OCI-LY1 (cell line): ENCODE measurements around the gene OCRL.

Source experiments
- H2AFZ ChIP-seq: fragments of 200-600 bp; sonication (generic), shearing (Covaris generic); 2 replicates; pipeline ENCODE4 v1.6.0; 2014; ENCODE audit warnings: antibody characterized with exemption, mild to moderate bottlenecking, low read length
- H3F3A ChIP-seq: fragments of 200-600 bp; sonication (generic), shearing (Covaris generic); 2 replicates; pipeline ENCODE4 v1.6.0; 2014; ENCODE audit warnings: mild to moderate bottlenecking, antibody characterized with exemption, low read length, moderate library complexity; ENCODE audit not compliant: insufficient read depth
- H3K27ac ChIP-seq: fragments of 200-600 bp; sonication (generic); 2 replicates; pipeline ENCODE4 v1.5.1; 2014; ENCODE audit warnings: low read length, mixed run types, mild to moderate bottlenecking, low read depth; ENCODE audit not compliant: poor library complexity, severe bottlenecking
- H3K27me3 ChIP-seq: fragments of 200-600 bp; sonication (generic); 2 replicates; pipeline ENCODE4 v1.6.0; 2014; ENCODE audit warnings: antibody characterized with exemption, mild to moderate bottlenecking, low read length, moderate library complexity; ENCODE audit not compliant: insufficient read depth
- H3K36me3 ChIP-seq: fragments of 200-600 bp; sonication (generic); 2 replicates; pipeline ENCODE4 v1.6.1; 2014; ENCODE audit warnings: mild to moderate bottlenecking, antibody characterized with exemption, low read length, moderate library complexity, mixed read lengths; ENCODE audit not compliant: insufficient read depth
- H3K4me1 ChIP-seq: fragments of 200-600 bp; sonication (generic); 2 replicates; pipeline ENCODE4 v1.5.1; 2014; ENCODE audit warnings: mild to moderate bottlenecking, low read length, moderate library complexity; ENCODE audit not compliant: insufficient read depth, severe bottlenecking
- H3K4me2 ChIP-seq: fragments of 200-600 bp; sonication (generic), shearing (Covaris generic); 2 replicates; pipeline ENCODE4 v1.6.1; 2014; ENCODE audit warnings: low read length
- H3K4me3 ChIP-seq: fragments of 200-600 bp; sonication (generic); 2 replicates; pipeline ENCODE4 v1.5.1; 2014; ENCODE audit warnings: low read length, low read depth, mild to moderate bottlenecking, mixed read lengths; ENCODE audit not compliant: poor library complexity, severe bottlenecking
- H3K79me2 ChIP-seq: fragments of 200-600 bp; shearing (Covaris generic); 2 replicates; pipeline ENCODE4 v1.6.1; 2016; ENCODE audit warnings: mixed run types, low read length, mixed read lengths; ENCODE audit not compliant: insufficient read depth
- H3K9ac ChIP-seq: fragments of 200-600 bp; sonication (generic), shearing (Covaris generic); 2 replicates; pipeline ENCODE4 v1.6.1; 2014; ENCODE audit warnings: mild to moderate bottlenecking, low read length, mixed read lengths
- H3K9me2 ChIP-seq: fragments of 200-600 bp; sonication (generic), shearing (Covaris generic); 2 replicates; pipeline ENCODE4 v1.6.1; 2014; ENCODE audit warnings: low read depth, mild to moderate bottlenecking, low read length, mixed read lengths
- H3K9me3 ChIP-seq: fragments of 200-600 bp; shearing (Covaris generic); 2 replicates; pipeline ENCODE4 v1.6.1; 2014; ENCODE audit warnings: low read length, mixed read lengths
- H4K20me1 ChIP-seq: fragments of 200-600 bp; sonication (generic), shearing (Covaris generic); 2 replicates; pipeline ENCODE4 v1.6.0; 2016; ENCODE audit warnings: mild to moderate bottlenecking, low read length; ENCODE audit not compliant: insufficient read depth
- EZH2 ChIP-seq: fragments of 200-600 bp; sonication (generic), shearing (Covaris generic); IDR thresholded peaks from 2 replicates; pipeline ENCODE4 v1.8.0; 2017; ENCODE audit warnings: borderline replicate concordance, mixed run types, mild to moderate bottlenecking, antibody characterized with exemption, low read length, moderate library complexity, mixed read lengths
- TF ChIP-seq, protein P1 (sequence below): fragments of 200-600 bp; sonication (generic), shearing (Covaris generic); IDR thresholded peaks from 2 replicates; pipeline ENCODE4 v1.5.1; 2017; ENCODE audit warnings: mild to moderate bottlenecking, antibody characterized with exemption, low read length, moderate library complexity, mixed read lengths

Gene OCRL

DNA sequence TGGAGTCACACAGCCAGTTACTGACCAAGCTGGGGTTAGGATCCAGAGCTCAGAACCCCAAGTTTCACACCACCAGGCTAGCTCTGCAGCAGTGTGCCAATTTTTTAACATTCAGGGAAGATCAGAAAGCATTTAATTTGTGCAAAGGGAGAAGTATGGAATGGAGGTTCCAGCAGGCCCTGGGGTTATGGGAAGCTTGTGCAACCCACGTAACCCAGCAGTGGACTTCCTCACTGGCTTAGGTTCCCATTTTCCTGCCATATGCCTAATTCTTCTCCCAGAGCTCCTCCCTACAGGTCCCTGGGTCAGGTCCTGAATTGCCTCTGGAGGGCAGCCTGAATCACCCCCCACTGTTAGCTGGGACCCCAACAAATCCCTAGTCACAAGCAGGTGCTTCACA is 100.7 kb downstream of the OCRL start:
- Histone ChIP-seq H3K4me2 (no peak overlapping the region), H3K9me3 (no peaks in the 10 kb centered on the region), H3K4me1 (no peaks in the 10 kb centered on the region), H4K20me1 (no peaks in the 10 kb centered on the region), H3K36me3 (no peaks in the 10 kb centered on the region), H3K9ac (no peak overlapping the region), H3K9me2 (no peaks in the 10 kb centered on the region), H3K27ac (no peak overlapping the region), H3F3A (no peaks in the 10 kb centered on the region), H3K79me2 (no peaks in the 10 kb centered on the region), H3K4me3 (no peak overlapping the region), H3K27me3 (no peaks in the 10 kb centered on the region), H2AFZ (no peak overlapping the region)
- TF ChIP-seq, protein P1, sequence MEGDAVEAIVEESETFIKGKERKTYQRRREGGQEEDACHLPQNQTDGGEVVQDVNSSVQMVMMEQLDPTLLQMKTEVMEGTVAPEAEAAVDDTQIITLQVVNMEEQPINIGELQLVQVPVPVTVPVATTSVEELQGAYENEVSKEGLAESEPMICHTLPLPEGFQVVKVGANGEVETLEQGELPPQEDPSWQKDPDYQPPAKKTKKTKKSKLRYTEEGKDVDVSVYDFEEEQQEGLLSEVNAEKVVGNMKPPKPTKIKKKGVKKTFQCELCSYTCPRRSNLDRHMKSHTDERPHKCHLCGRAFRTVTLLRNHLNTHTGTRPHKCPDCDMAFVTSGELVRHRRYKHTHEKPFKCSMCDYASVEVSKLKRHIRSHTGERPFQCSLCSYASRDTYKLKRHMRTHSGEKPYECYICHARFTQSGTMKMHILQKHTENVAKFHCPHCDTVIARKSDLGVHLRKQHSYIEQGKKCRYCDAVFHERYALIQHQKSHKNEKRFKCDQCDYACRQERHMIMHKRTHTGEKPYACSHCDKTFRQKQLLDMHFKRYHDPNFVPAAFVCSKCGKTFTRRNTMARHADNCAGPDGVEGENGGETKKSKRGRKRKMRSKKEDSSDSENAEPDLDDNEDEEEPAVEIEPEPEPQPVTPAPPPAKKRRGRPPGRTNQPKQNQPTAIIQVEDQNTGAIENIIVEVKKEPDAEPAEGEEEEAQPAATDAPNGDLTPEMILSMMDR: no peak
- no peak for TF ChIP-seq EZH2

DNA sequence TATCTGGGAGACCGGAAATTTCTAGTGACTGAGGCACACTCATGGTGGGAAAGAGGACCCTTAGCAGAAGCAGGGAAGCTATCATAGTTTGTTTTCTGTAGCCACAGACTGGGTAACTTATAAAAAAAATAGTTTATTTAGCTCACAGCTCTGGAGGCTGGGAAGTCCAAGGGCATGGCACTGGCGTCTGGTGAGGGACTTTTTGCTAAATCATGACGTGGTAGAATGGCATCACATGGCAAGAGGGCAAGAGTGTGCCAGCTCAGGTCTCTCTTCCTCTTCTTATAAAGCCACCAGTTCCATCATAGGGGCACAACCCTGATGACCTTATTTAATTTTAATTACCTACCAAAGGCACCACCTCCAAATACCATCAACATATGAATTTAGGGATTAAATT is 101.4 kb downstream of the OCRL start:
- H3K27me3 ChIP-seq: no peaks in the 10 kb centered on the region

GRCh38 chrX:129641941-129642340 is 101.9 kb downstream of the OCRL start:
- no peaks in the 10 kb centered on the region for H3K9me2 ChIP-seq
- H3K9me3 ChIP-seq: no peaks in the 10 kb centered on the region
- H3K4me2 ChIP-seq: no peak overlapping the region
- no peaks in the 10 kb centered on the region for H3K36me3 ChIP-seq
- H3K4me1 ChIP-seq: no peaks in the 10 kb centered on the region
- no peak overlapping the region for H3K27ac ChIP-seq
- no peak overlapping the region for H3K9ac ChIP-seq
- TF ChIP-seq, protein P1: no peak
- no peak for TF ChIP-seq EZH2
- H2AFZ ChIP-seq: no peak overlapping the region
- no peaks in the 10 kb centered on the region for H3F3A ChIP-seq
- no peaks in the 10 kb centered on the region for H4K20me1 ChIP-seq
- H3K27me3 ChIP-seq: no peaks in the 10 kb centered on the region
- H3K79me2 ChIP-seq: no peaks in the 10 kb centered on the region
- no peak overlapping the region for H3K4me3 ChIP-seq

More for the DNA sequence above, 101.4 kb downstream of the OCRL start:
- Histone ChIP-seq H3K4me3 (no peak overlapping the region), H3F3A (no peaks in the 10 kb centered on the region), H3K9ac (no peak overlapping the region), H3K4me1 (no peaks in the 10 kb centered on the region), H3K9me3 (no peaks in the 10 kb centered on the region), H3K36me3 (no peaks in the 10 kb centered on the region), H2AFZ (no peak overlapping the region), H3K79me2 (no peaks in the 10 kb centered on the region), H3K27ac (no peak overlapping the region), H3K4me2 (no peak overlapping the region), H4K20me1 (no peaks in the 10 kb centered on the region), H3K9me2 (no peaks in the 10 kb centered on the region)
- no peak for TF ChIP-seq EZH2
- TF ChIP-seq, protein P1: no peak
